Measurements from ENCODE around the gene EHD4. TPM values are rescaled to one million over a fixed set of nuclear protein-coding genes. Genes with fewer than 3 reads are reported as not detected.

Gene EHD4
- total and polyA plus RNA-seq, 9 donors: 23.1 to 38.8 (median 30.2) TPM

DNA sequence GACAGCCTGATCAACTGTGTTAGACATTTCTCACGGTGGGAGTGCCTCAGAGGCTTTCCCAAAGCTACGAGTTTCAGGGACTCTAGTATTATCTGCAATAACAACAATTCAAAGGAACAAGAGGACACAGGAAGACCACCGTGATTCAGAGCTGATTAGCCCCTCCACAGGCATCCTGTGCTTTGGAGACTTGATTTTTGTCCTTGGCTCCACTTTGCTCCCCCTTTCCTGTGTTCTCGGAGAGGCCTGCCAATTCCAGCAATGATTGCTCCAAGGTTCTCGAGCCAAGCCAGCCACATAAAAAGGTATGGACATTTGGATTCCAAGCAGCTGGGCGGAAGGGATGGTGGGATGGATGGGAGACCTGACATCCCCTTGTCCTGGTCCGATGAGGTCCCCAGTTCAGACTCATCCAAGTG is 14.3 kb downstream of the EHD4 start:
- Histone ChIP-seq H3K27ac (ENCODE audit: low read length) (peak overlapping the region; percentile 73), H3K4me3 (ENCODE audit: low read length) (no peak overlapping the region), H3K36me3 (ENCODE audit: control insufficient read depth, insufficient read depth, low read length) (peaks cover 13% of the 10 kb centered on the region), H3K27me3 (ENCODE audit: control insufficient read depth, insufficient read depth, low read length) (no peaks in the 10 kb centered on the region), H3K4me1 (ENCODE audit: control insufficient read depth, insufficient read depth, low read length) (peaks cover 27% of the 10 kb centered on the region), H3K9me3 (replicated peaks; ENCODE audit: control insufficient read depth, low read depth, low read length) (no peaks in the 10 kb centered on the region)
- 27% methylated on average over 4 of the region's 7 CpGs for WGBS (ENCODE audit: insufficient coverage)
- peak; percentile 51 for DNase-seq

DNA sequence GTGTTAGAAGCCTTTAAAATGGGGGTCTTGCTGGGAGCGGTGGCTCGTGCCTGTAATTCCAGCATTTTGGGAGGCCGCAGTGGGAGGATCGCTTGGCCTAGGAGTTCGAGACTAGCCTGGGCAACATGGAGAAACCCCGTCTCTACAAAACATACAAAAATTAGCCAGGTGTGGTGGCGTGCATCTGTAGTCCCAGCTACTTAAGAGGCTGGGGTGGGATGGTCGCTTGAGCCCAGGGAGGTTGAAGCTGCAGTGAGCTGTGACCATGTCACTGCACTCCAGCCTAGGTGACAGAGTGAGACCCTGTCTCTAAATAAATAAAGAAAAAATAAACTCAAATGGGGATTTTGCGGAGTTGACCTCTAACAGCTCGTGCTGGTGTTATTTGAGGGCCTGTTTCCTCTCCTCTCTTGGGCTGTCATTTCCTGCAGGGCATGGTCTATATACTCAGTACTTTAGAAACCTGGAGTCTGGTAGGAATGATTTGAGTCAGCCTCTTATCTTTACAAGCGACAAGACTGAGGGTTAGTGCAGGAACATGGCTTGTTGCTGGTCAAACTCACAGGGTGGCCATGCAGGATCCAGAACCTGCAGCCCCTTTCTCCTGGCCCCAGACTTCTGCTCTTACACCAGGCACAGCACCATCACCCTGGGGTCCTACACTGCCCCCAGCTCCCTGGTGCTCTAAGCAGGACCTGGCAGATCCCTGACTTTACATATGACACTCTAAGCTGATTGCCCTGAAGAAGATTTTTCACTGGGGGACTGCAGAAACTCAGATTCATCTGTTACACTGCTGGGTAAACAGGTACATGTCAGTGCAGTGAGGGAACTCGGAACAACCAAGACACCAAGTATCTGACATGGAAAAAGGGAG is 15.1 kb downstream of the EHD4 start:
- no peak overlapping the region for H3K4me3 ChIP-seq (ENCODE audit: low read length)
- WGBS (ENCODE audit: insufficient coverage): 88% methylated on average over 3 of the region's 12 CpGs
- peaks cover 15% of the 10 kb centered on the region for H3K36me3 ChIP-seq (ENCODE audit: control insufficient read depth, insufficient read depth, low read length)
- peak overlapping the region; percentile 73 for H3K27ac ChIP-seq (ENCODE audit: low read length)
- no peaks in the 10 kb centered on the region for H3K9me3 ChIP-seq (replicated peaks; ENCODE audit: control insufficient read depth, low read depth, low read length)
- DNase-seq: no peak
- no peaks in the 10 kb centered on the region for H3K27me3 ChIP-seq (ENCODE audit: control insufficient read depth, insufficient read depth, low read length)
- peaks cover 28% of the 10 kb centered on the region for H3K4me1 ChIP-seq (ENCODE audit: control insufficient read depth, insufficient read depth, low read length)

DNA sequence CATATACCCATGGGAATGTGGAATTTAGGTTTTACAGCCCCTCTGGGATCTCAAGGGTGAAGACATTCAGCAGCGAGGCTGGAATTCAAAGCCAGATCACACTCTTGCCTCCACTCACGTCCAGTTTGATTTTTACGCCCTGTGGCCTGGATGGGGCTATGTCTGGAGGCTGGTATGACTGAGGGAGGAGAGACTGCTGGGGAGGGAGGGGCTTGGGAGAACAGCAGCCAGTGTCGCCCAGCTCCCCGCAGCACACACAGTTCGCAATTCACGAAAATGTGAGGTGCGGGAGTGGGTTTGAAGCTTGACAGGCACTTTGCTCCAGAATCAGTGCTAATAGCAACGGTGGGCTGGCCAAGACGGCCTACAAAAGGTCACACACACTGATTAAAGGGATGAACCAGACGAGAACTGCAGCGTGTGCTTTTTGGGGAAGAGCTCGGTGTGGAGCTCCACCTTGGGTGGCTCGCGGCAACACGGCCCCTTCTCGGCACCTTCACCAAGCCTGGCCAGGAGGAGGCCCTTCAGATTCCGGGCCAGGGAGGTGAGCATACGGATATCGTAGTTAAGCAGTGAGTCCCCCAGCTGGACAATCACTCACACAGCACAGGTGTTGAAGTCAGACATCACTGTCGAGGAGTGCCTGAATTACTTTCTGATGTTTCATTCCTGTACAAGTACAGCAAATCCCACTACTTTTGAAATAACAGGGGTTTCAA is 16.4 kb downstream of the EHD4 start:
- peaks cover 36% of the 10 kb centered on the region for H3K4me1 ChIP-seq (ENCODE audit: control insufficient read depth, insufficient read depth, low read length)
- H3K4me3 ChIP-seq (ENCODE audit: low read length): no peak overlapping the region
- H3K9me3 ChIP-seq (replicated peaks; ENCODE audit: control insufficient read depth, low read depth, low read length): no peaks in the 10 kb centered on the region
- peaks cover 23% of the 10 kb centered on the region for H3K36me3 ChIP-seq (ENCODE audit: control insufficient read depth, insufficient read depth, low read length)
- no peak for DNase-seq
- H3K27ac ChIP-seq (ENCODE audit: low read length): peak overlapping the region; percentile 15
- WGBS (ENCODE audit: insufficient coverage): 34% methylated on average over 14 of the region's 21 CpGs
- no peaks in the 10 kb centered on the region for H3K27me3 ChIP-seq (ENCODE audit: control insufficient read depth, insufficient read depth, low read length)

DNA sequence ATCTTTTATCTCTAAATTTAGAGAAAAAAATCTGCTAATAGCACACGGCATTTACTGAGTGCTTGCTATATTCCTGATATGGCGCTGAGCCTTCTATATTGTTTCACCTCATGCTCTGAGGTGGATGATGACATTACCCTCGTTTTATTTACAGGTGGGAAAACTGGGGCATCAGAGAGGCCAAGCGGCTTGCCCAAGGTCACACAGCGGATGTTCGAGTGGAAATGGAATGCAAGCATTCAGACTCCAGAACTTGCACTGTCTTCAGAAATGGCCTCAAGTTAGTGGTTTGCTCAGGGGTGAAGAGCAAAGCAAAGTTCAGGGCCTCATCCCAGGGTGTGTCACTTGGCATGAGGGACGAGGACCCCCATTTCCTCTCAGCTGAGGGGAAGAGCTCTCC is 17.3 kb downstream of the EHD4 start:
- DNase-seq: no peak
- Histone ChIP-seq H3K9me3 (replicated peaks; ENCODE audit: control insufficient read depth, low read depth, low read length) (no peaks in the 10 kb centered on the region), H3K27me3 (ENCODE audit: control insufficient read depth, insufficient read depth, low read length) (no peaks in the 10 kb centered on the region), H3K4me3 (ENCODE audit: low read length) (no peak overlapping the region), H3K4me1 (ENCODE audit: control insufficient read depth, insufficient read depth, low read length) (peaks cover 43% of the 10 kb centered on the region), H3K36me3 (ENCODE audit: control insufficient read depth, insufficient read depth, low read length) (peaks cover 29% of the 10 kb centered on the region), H3K27ac (ENCODE audit: low read length) (no peak overlapping the region)
- WGBS (ENCODE audit: insufficient coverage): 85% methylated on average over 4 of the region's 7 CpGs

DNA sequence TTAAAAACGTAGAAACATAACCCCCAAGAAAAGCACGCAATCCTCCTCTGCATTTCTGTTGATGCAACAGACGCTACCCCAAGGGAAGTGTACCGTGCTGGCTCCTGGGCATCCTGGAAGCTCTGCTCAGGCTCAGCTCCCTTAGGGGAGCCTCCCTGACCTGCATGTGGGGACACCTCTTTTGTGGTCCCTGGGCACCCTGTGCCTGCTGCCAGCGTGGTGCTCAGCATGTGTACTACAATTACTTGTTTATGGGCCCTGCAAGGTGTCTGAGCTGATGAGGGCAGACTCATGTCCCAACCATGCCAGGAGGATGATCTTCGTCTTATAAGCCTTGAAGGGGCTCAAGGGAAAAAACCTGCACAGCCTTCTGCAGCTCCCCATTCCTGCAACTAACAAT is 18.3 kb downstream of the EHD4 start:
- DNase-seq: no peak
- 59% methylated on average over 5 of the region's 6 CpGs for WGBS (ENCODE audit: insufficient coverage)
- Histone ChIP-seq H3K4me3 (ENCODE audit: low read length) (no peak overlapping the region), H3K36me3 (ENCODE audit: control insufficient read depth, insufficient read depth, low read length) (peaks cover 34% of the 10 kb centered on the region), H3K27ac (ENCODE audit: low read length) (no peak overlapping the region), H3K9me3 (replicated peaks; ENCODE audit: control insufficient read depth, low read depth, low read length) (no peaks in the 10 kb centered on the region), H3K27me3 (ENCODE audit: control insufficient read depth, insufficient read depth, low read length) (no peaks in the 10 kb centered on the region), H3K4me1 (ENCODE audit: control insufficient read depth, insufficient read depth, low read length) (peaks cover 48% of the 10 kb centered on the region)

DNA sequence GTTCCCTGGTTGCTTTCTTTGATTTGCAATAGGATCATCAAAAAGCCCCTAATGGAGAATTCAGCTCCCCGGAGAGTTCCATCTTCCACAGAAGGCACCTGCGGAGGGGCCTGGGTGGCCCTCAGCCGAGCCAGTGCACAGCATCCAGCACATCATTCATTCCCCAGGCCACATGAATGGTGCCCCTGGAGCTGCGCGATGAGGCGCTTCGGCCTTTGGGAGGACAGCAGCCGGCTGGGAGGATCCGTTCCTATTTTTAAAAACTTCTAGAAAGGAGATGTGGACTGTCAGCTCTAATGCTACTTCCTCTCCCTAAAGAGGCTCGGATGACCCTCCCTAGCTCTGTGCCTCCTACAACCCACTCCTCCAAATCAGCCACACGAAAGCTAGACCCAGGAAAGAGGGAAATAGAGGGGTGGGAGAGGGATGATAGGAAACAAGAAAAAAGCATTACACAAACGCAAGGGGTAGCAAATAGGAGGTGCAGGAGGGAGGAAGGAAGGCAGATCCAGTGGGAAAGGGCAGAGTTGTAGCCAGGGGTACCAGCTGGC is 20.3 kb downstream of the EHD4 start:
- Histone ChIP-seq H3K27ac (ENCODE audit: low read length) (no peak overlapping the region), H3K36me3 (ENCODE audit: control insufficient read depth, insufficient read depth, low read length) (peaks cover 34% of the 10 kb centered on the region), H3K4me1 (ENCODE audit: control insufficient read depth, insufficient read depth, low read length) (peaks cover 47% of the 10 kb centered on the region), H3K27me3 (ENCODE audit: control insufficient read depth, insufficient read depth, low read length) (no peaks in the 10 kb centered on the region), H3K4me3 (ENCODE audit: low read length) (no peak overlapping the region), H3K9me3 (replicated peaks; ENCODE audit: control insufficient read depth, low read depth, low read length) (no peaks in the 10 kb centered on the region)
- DNase-seq: no peak
- WGBS (ENCODE audit: insufficient coverage): 82% methylated on average over 4 of the region's 12 CpGs

DNA sequence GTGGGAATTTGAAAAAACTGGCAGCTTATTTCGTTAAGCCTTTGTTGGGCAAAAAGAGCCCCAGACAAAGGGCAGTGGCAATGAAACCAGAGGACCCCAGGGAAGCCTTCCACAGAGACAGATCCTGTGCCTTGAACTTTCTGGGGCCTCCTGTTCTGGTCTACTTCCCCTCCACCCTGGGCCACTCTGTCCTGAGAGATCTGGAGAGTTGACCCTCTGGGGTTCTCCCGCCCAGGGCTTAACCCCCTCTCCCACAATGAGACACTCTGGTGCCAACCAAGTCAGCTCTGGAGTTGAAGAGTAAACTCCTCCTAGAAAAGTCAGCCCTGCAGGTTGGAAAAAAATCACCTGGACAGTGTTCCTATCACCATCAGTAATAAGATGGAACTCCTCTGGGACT is 20.8 kb downstream of the EHD4 start:
- no peaks in the 10 kb centered on the region for H3K9me3 ChIP-seq (replicated peaks; ENCODE audit: control insufficient read depth, low read depth, low read length)
- no peak overlapping the region for H3K4me3 ChIP-seq (ENCODE audit: low read length)
- H3K4me1 ChIP-seq (ENCODE audit: control insufficient read depth, insufficient read depth, low read length): peaks cover 45% of the 10 kb centered on the region
- WGBS (ENCODE audit: insufficient coverage): 80% methylated on average over 1 of the region's 2 CpGs
- H3K27ac ChIP-seq (ENCODE audit: low read length): no peak overlapping the region
- no peak for DNase-seq
- no peaks in the 10 kb centered on the region for H3K27me3 ChIP-seq (ENCODE audit: control insufficient read depth, insufficient read depth, low read length)
- peaks cover 34% of the 10 kb centered on the region for H3K36me3 ChIP-seq (ENCODE audit: control insufficient read depth, insufficient read depth, low read length)

DNA sequence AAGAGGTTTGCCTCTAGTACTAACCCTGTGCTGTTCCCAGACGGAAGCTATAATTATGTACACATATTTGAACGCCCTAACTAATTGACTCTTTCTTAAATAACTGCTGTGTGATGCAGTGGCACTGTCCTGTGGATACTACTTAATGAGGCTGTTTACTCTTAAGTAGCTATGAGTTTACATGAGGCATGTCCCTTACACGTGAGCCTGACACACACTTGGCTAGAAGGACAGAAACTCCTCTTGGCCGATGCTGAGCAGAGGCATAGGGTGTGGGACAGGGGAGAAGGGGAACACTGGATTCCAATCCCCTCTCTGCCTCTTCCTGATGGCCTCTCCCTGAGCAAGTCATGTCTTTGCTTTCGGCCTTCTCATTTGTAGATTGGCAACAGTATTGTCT is 21.9 kb downstream of the EHD4 start:
- no peak overlapping the region for H3K27ac ChIP-seq (ENCODE audit: low read length)
- DNase-seq: peak; percentile 86
- peaks cover 48% of the 10 kb centered on the region for H3K4me1 ChIP-seq (ENCODE audit: control insufficient read depth, insufficient read depth, low read length)
- H3K36me3 ChIP-seq (ENCODE audit: control insufficient read depth, insufficient read depth, low read length): peaks cover 34% of the 10 kb centered on the region
- no peaks in the 10 kb centered on the region for H3K27me3 ChIP-seq (ENCODE audit: control insufficient read depth, insufficient read depth, low read length)
- WGBS (ENCODE audit: insufficient coverage): 20% methylated on average over 1 of the region's 5 CpGs
- no peak overlapping the region for H3K4me3 ChIP-seq (ENCODE audit: low read length)
- no peaks in the 10 kb centered on the region for H3K9me3 ChIP-seq (replicated peaks; ENCODE audit: control insufficient read depth, low read depth, low read length)

DNA sequence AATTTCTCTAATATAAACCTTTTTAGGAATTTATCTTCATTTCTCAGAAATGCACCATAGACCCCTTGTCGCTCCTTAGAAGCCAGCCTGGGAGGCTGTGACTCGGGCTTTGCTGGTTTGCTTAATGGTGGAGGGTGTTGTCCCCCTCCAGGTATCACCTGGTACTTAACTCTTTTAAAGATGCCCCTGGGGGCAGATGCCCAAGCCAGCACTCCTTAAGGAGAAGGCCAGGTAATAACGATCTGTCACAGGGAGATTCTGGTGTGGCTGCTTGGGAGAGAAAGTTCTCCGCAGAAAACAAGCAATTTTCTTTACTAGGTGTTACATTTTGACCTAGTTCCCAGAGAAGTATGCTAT is 22.3 kb downstream of the EHD4 start:
- WGBS (ENCODE audit: insufficient coverage): no CpG with 5 or more reads among the region's 4 CpGs
- Histone ChIP-seq H3K4me3 (ENCODE audit: low read length) (no peak overlapping the region), H3K27ac (ENCODE audit: low read length) (no peak overlapping the region)

DNA sequence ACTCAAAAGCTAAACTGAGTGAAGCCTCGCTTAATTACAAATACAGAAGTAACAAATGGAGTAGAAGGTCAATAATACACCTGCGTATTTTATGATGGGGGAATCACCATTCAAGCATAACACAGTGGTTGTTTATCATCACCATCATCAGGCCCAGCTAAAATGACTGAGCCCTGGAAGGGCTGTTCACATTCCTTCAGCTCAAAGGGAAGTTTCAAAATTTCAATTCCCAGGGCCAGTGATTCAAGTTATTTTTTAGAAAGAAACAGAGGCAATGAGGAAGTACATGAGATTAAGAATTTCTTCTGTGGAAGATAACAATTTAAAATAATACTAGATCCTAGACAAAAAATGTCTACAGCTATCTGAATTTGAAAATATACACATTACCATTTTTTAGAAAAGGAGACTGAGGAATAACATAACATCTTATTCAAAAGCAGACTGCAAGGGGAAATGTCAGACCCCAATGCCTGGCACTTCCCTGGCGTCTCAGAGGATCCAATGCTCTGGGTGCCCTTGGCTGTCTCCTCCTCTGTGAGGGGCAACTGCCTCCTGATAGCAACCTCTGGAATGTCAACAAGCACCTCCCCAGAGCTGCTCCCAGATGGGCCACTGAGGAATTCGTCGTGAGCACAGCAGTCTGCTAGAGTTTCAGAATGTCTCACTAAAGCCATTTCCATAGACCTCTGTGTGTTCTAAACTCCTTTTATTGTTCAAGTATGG is 22.8 kb downstream of the EHD4 start:
- 71% methylated on average over 1 of the region's 5 CpGs for WGBS (ENCODE audit: insufficient coverage)
- no peaks in the 10 kb centered on the region for H3K9me3 ChIP-seq (replicated peaks; ENCODE audit: control insufficient read depth, low read depth, low read length)
- DNase-seq: no peak
- peaks cover 54% of the 10 kb centered on the region for H3K4me1 ChIP-seq (ENCODE audit: control insufficient read depth, insufficient read depth, low read length)
- no peaks in the 10 kb centered on the region for H3K27me3 ChIP-seq (ENCODE audit: control insufficient read depth, insufficient read depth, low read length)
- peaks cover 31% of the 10 kb centered on the region for H3K36me3 ChIP-seq (ENCODE audit: control insufficient read depth, insufficient read depth, low read length)
- no peak overlapping the region for H3K27ac ChIP-seq (ENCODE audit: low read length)
- no peak overlapping the region for H3K4me3 ChIP-seq (ENCODE audit: low read length)

More for the DNA sequence above, 22.3 kb downstream of the EHD4 start:
- Histone ChIP-seq H3K36me3 (ENCODE audit: control insufficient read depth, insufficient read depth, low read length) (peaks cover 32% of the 10 kb centered on the region), H3K9me3 (replicated peaks; ENCODE audit: control insufficient read depth, low read depth, low read length) (no peaks in the 10 kb centered on the region), H3K4me1 (ENCODE audit: control insufficient read depth, insufficient read depth, low read length) (peaks cover 49% of the 10 kb centered on the region), H3K27me3 (ENCODE audit: control insufficient read depth, insufficient read depth, low read length) (no peaks in the 10 kb centered on the region)
- DNase-seq: no peak
